HG02938 (cell line): Measurements from ENCODE around the gene MUS81.
A peak's percentile ranks its signal among the peaks of the same experiment; 100 is the strongest.
"Not testable (repeated sequence)": the region's sequence is repeated elsewhere in the genome, so short reads cannot be mapped to it uniquely, and the experiment has no call there.

ENCODE experiments used
- ATAC-seq: cut with Tn5 transposase; IDR thresholded peaks from one replicate; pipeline ENCODE4 v1.9.1; 2021; ENCODE audit warnings: mild to moderate bottlenecking, moderate library complexity; ENCODE audit not compliant: unreplicated experiment

MUS81 gene

GRCh38 chr11:65844231-65844872, 15.9 kb upstream of the MUS81 start:
- ATAC-seq = no peak

- ATAC-seq = no peak
Measured at GRCh38 chr11:65847746-65848145, 12.5 kb upstream of the MUS81 start.

GRCh38 chr11:65848693-65849092, 11.5 kb upstream of the MUS81 start:
- ATAC-seq = not testable (repeated sequence)

DNA sequence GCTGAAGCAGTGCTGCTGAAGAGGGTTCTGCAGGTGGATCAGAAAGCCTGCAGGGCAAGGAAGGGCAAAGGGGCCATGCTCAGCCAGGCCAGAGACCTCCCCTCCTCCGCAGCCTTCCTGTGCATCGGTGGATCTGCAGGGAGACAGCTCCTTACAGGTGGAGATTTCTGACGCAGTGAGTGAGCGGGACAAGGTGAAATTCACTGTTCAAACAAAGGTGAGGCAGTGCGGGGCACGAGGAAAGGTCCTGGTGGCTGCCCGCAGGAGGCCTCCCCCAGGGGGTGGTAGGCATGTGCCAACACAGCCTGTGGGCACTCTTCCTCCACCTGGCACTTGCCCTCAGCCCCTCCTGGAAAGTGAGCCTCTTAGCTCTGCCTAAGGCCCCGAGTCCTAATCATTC, 10.9 kb upstream of the MUS81 start:
- no peak for ATAC-seq

- ATAC-seq = no peak
Measured at GRCh38 chr11:65849771-65850216, 10.4 kb upstream of the MUS81 start.

DNA sequence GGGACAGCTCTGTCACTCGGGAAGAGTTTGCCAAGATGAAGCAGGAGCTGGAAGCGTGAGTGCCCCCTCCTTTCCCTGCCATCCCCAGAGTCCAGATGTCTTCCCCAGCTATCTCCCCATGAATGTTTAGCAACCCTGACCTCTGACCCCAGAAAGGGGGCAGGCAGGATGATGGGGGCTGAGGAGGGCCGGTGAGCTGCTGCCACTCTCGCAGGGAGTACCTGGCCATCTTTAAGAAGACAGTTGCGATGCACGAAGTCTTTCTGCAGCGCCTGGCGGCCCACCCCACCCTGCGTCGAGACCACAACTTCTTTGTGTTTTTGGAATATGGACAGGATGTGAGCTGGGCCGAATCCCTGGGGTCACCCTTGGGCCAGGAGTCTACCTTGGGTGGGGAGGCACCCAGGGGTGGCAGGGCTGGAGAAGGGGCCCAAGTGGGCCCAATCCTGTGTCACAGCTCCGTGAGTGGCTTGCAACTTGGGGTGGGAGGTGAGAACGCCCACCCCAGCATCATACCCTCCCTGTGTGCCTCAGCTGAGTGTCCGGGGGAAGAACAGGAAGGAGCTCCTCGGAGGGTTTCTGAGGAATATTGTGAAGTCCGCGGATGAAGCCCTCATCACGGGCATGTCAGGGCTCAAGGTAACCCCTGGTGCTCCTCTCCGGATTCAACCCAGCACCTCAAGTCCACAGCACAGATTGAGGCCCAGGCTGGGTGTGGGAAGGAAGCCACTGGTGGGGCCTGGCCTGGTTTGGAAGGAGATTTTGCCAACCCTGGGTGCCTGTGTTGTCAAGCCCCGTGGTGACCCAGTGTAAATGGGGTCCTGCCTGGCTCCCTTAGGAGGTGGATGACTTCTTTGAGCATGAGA, 9.8 kb upstream of the MUS81 start:
- ATAC-seq = no peak

- ATAC-seq = no peak
Measured at GRCh38 chr11:65851083-65851579, 9.1 kb upstream of the MUS81 start.

DNA sequence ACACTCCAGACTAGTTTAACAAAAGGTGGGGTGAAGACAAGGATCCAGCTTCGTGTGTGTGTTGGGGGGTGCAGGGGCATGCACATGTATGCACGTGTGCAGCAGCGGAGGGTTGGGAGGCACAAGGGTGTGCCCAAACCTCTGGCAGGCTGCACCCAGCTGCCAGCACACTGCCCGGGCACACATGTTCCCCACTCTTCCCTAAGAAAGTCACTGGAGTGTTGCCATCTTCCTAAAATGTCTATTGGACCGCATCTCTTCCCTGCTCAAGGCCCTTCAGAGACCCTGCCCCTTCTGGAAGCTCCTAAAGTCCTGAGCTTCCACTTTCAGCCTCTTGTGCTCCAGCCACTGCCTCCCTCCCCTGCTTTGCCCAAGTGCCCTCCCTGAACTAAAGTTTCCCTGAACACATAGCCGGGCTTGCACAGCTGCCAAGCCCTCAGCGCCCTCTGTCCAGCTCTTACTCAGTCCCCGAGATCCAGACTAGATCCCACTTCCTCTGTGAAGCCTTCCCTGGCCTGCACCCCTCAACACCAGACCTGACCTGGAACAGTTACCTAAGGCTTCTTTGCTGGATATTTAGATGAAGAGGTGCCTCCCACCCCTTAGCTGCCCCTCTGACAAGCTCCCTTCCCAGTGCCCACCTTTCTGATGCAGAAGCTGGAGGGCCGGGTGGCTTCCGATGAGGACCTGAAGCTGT, 8.3 kb upstream of the MUS81 start:
- ATAC-seq = no peak

- ATAC-seq = no peak
Measured at GRCh38 chr11:65852508-65853245, 7.6 kb upstream of the MUS81 start.

DNA sequence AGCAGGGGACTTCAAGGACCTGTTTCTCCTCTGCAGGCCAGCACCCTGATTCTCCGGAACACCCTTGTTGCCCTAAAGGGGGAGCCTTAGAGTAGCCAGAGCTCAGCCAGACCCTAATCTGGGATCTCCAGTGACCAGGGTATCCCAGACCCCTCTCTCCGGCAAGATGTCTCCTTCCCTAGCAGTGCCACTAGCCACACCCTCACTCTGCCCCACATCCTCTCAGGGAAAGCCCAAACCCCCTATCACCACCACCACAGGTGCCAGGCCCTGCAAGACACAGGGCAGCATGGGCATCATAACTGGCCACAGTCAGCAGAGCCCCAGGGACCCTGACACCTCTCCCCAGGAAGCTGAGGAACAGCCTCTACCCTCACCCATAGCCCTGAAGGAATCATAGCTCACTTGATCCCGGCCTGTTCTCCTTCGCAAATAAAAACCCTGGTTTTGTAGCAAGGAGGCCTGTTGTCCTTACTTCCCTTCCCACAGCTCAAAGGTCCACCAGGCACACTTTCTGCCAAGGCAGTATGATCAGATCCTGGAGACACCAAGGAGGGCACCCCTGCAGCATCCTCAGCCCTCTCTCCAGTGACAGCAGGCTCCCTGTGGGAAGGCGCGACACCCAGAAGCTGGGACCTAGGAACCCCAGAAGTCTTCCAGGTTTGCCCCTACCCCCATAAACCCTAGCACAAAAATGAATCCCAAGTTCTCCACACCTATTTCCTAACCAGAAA, 6.8 kb upstream of the MUS81 start:
- no peak for ATAC-seq

GRCh38 chr11:65854161-65854592, 6.1 kb upstream of the MUS81 start:
- ATAC-seq = no peak

GRCh38 chr11:65854852-65855837, 5.1 kb upstream of the MUS81 start:
- no peak for ATAC-seq

GRCh38 chr11:65855927-65856363, 4.3 kb upstream of the MUS81 start:
- ATAC-seq = no peak

GRCh38 chr11:65856689-65857499, 3.3 kb upstream of the MUS81 start:
- peak; percentile 18 for ATAC-seq

- ATAC-seq = peak; percentile 5
Measured at GRCh38 chr11:65857500-65857852, 2.8 kb upstream of the MUS81 start.

DNA sequence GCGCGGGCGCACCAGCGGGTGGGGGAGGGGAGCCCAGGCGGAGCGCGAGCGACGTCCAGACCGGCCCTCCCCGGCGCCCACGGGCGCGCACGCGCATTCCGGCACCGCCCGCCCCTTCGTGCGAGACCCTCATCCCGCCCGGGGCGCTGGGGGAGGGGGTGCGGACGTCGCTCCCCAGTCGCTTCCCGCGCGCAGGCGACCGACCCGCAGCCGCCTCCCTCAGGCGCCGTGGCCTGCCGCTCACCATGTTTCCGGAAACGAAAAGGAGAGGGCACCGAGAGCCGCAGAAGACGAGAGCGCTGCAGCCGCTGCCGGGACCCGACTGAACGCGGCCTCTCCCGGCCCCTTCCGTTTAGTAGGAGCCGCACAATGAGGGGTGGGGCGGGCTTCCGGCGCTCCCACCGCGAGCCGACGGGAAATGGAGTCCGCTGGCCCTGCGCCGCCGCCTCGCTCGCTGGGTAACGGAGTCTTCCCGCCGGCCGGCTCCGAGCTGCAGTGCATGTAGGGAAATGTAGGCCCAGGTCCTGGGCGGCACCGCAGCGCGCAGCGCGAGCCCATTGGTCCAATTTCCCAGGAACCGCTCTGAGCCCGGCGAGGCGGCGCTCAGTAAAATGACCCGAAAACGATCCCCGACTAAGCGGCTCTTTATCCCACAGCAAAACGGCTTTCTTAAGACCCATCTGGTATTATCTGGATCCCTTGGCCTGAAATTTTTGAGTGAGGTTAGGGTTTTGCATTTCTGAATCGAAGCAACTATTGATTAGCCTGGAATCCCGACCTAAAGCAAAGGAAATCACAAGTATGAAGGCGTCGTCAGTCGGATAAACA, 2.2 kb upstream of the MUS81 start, which contains the start of gene CFL1:
CFL1 (minus strand) TSS at position 328 of the 828 bp plus-strand sequence; CDS start at position 247, 81 bp downstream.
- ATAC-seq = peak; percentile 42

- no peak for ATAC-seq
Measured at GRCh38 chr11:65858681-65859087, 1.5 kb upstream of the MUS81 start.
